A673 (cell line): ENCODE results near the gene SHOC2. TPM values are rescaled to one million over a fixed set of nuclear protein-coding genes. Genes with fewer than 3 reads are reported as not detected.

Experiments used
- BruUV-seq: library from RNA; stranded (reverse); fragments of 400-500 nt; replicated peaks from 2 replicates; lab custom pipeline; 2021; lab: Mats Ljungman, UMichigan
- CTCF ChIA-PET: fragments of 300-600 bp; sonication (Branson Sonifier 250); formaldehyde crosslinking; loops from one replicate; lab custom pipeline; 2022; ENCODE audit warnings: antibody characterized with exemption; lab: Charles Lee
- POLR2A ChIA-PET: fragments of 300-600 bp; sonication (Branson Sonifier 250); formaldehyde crosslinking; loops from one replicate; lab custom pipeline; 2022; ENCODE audit warnings: antibody characterized with exemption; ENCODE audit not compliant: low non-redundant PET; lab: Charles Lee
- DNase-seq: peaks from one replicate; pipeline ENCODE4 v3.0.0-alpha.2; 2015; ENCODE audit warnings: low spot score
- H3K27ac ChIP-seq: fragments of 200-600 bp; sonication (generic); 2 replicates; pipeline ENCODE4 v1.5.1; 2016; ENCODE audit warnings: mixed run types, low read depth, mild to moderate bottlenecking, mixed read lengths, antibody characterized with exemption, low read length; ENCODE audit not compliant: poor library complexity, severe bottlenecking
- H3K27me3 ChIP-seq: fragments of 200-600 bp; sonication (generic); replicated peaks from 2 replicates; pipeline ENCODE4 v1.6.1; 2017; ENCODE audit warnings: mixed run types, low read depth, mild to moderate bottlenecking, mixed read lengths, antibody characterized with exemption, low read length; ENCODE audit not compliant: insufficient read depth, poor library complexity
- H3K36me3 ChIP-seq: fragments of 200-600 bp; sonication (generic); 2 replicates; pipeline ENCODE4 v1.6.1; 2016; ENCODE audit warnings: mixed run types, mild to moderate bottlenecking, mixed read lengths, antibody characterized with exemption, low read length; ENCODE audit not compliant: insufficient read depth, poor library complexity, severe bottlenecking
- H3K4me1 ChIP-seq: fragments of 200-600 bp; sonication (generic); 2 replicates; pipeline ENCODE4 v1.6.1; 2017; ENCODE audit warnings: mixed run types, mild to moderate bottlenecking, mixed read lengths, antibody characterized with exemption, low read length; ENCODE audit not compliant: insufficient read depth, poor library complexity, severe bottlenecking
- H3K4me3 ChIP-seq: fragments of 200-600 bp; sonication (generic); 2 replicates; pipeline ENCODE4 v1.5.1; 2016; ENCODE audit warnings: low read depth, mixed run types, mild to moderate bottlenecking, mixed read lengths, low read length; ENCODE audit not compliant: poor library complexity, severe bottlenecking
- H3K9me3 ChIP-seq: fragments of 200-600 bp; sonication (generic); 2 replicates; pipeline ENCODE4 v1.6.1; 2016; ENCODE audit warnings: mixed run types, low read depth, mild to moderate bottlenecking, mixed read lengths, antibody characterized with exemption, low read length; ENCODE audit not compliant: poor library complexity, severe bottlenecking
- CTCF ChIP-seq: fragments of 300-800, 200-600 bp; sonication (generic); conservative IDR thresholded peaks from 2 replicates; pipeline ENCODE4 v1.5.1; 2017; ENCODE audit warnings: low read depth, mild to moderate bottlenecking, antibody characterized with exemption, low read length, moderate library complexity, mixed read lengths
- EZH2 ChIP-seq: fragments of 200-600 bp; sonication (generic); IDR thresholded peaks from 2 replicates; pipeline ENCODE4 v1.6.1; 2017; ENCODE audit warnings: borderline replicate concordance, low read depth, mild to moderate bottlenecking, mixed read lengths, antibody characterized with exemption, low read length; ENCODE audit not compliant: poor library complexity, severe bottlenecking
- intact Hi-C: fragments of 100-400 bp; cut with micrococcal nuclease; formaldehyde crosslinking; loops from one replicate; pipeline ENCODE4 v1.10.0; 2022; ENCODE audit not compliant: unreplicated experiment
- total RNA-seq: library from RNA; stranded (reverse); gene quantifications from 2 replicates; pipeline ENCODE4 v1.2.3, GENCODE V29; 2021

The SHOC2 gene
- total RNA-seq, 1 experiment from 2014 or later, result 37.6 TPM

GRCh38 chr10:110872145-110872983 lies 47.0 kb upstream of the SHOC2 start:
- peak; percentile 89 for DNase-seq
- peak overlapping the region; percentile 87 for H3K4me3 ChIP-seq
- BruUV-seq, result no TSS peak
- ChIA-PET CTCF (no interaction called here), POLR2A (interaction anchor here (0.6 kb wide), 1 partner anchor 1325 kb away, joined by 5 read pairs; no protein-coding TSS in a partner anchor)
- H3K27ac ChIP-seq, result peak overlapping the region; percentile 89
- H3K36me3 ChIP-seq, result no peaks in the 10 kb centered on the region
- intact Hi-C loops, result loop anchor here (5.0 kb wide), 2 partner anchors 45 to 565 kb away; partner anchors contain the start of genes BBIP1 and SHOC2
- no peaks in the 10 kb centered on the region for H3K9me3 ChIP-seq
- no peaks in the 10 kb centered on the region for H3K27me3 ChIP-seq
- no peak for TF ChIP-seq EZH2
- peak; percentile 27; the same call in 1 of the 2 replicates for TF ChIP-seq CTCF
- peaks cover 3% of the 10 kb centered on the region for H3K4me1 ChIP-seq

DNA sequence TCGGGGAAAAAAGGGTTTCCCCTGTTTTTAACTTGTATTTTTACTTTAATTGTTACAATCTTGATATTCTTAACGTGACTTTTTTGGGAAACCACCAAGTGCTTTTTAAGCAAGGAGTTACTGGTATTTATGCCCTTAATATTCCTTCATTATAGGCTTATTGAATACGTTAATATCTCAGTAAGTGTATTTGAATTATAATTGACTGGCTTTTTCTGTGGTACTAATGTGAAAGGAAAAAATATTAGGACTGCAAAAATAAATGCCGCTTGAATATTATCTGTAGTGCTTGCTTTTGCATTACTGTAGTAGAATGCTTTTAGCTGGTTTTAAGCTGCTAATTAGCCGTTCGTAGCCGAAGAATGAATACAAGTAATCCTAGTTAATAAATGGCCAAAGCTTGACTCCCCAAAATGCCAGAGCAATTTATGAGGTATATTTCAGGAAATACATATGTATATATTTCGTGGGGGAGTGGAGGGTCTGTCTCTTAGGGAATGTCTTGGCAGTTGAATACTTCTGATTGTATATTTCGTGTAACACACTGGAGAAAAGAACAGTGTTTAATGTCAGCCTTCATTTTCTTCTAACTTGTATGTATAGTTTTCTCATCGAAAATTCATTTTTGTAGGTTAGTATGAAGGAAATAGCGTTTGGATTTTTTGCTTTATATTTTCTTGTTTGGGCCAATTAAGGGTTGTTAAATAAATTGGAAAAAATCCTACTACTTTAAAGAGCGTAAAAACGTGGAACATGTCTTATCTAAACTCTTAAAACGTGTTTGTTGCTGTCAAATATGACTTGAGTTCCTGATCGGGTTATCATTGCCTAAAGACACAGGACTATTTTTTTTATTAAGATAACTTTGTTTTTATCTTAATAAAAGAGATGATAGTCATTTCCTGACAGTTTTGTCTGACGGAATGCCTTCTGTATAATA lies 46.1 kb upstream of the SHOC2 start:
- peak overlapping the region; percentile 87 for H3K4me3 ChIP-seq
- H3K36me3 ChIP-seq, result no peaks in the 10 kb centered on the region
- no peaks in the 10 kb centered on the region for H3K27me3 ChIP-seq
- H3K4me1 ChIP-seq, result peaks cover 3% of the 10 kb centered on the region
- DNase-seq, result peak; percentile 12
- POLR2A ChIA-PET, result no interaction called here
- TF ChIP-seq EZH2, result no peak
- TF ChIP-seq CTCF, result no peak
- H3K9me3 ChIP-seq, result no peaks in the 10 kb centered on the region
- intact Hi-C loops, result loop anchor here (5.0 kb wide), 2 partner anchors 44 to 566 kb away; partner anchors contain the start of genes BBIP1 and SHOC2
- TSS peak; percentile 60 for BruUV-seq
- CTCF ChIA-PET, result no interaction called here
- peak overlapping the region; percentile 89 for H3K27ac ChIP-seq

GRCh38 chr10:110873951-110874350 lies 45.5 kb upstream of the SHOC2 start:
- ChIA-PET CTCF (no interaction called here), POLR2A (no interaction called here)
- no peak for TF ChIP-seq CTCF
- TF ChIP-seq EZH2, result no peak
- H3K4me1 ChIP-seq, result peaks cover 3% of the 10 kb centered on the region
- H3K9me3 ChIP-seq, result no peaks in the 10 kb centered on the region
- H3K36me3 ChIP-seq, result no peaks in the 10 kb centered on the region
- intact Hi-C loops, result loop anchor here (5.0 kb wide), 2 partner anchors 43 to 567 kb away; partner anchors contain the start of genes BBIP1 and SHOC2
- no peaks in the 10 kb centered on the region for H3K27me3 ChIP-seq
- H3K27ac ChIP-seq, result no peak overlapping the region
- no TSS peak for BruUV-seq
- no peak for DNase-seq
- H3K4me3 ChIP-seq, result peak overlapping the region; percentile 87
